Uterus (tissue), 2 donors: ENCODE measurements around the gene HLX.

ENCODE experiments used
- CTCF ChIP-seq, 4 experiments: fragments of 200-600 bp in 2 of 4; fragments of 450-650 bp in 2 of 4; sonication (generic) in 2 of 4; IDR thresholded peaks; one replicate each; pipeline ENCODE4 v1.5.1; 2016 to 2019; ENCODE audit warnings: antibody characterized with exemption in 4 of 4, mild to moderate bottlenecking in 2 of 4, moderate library complexity in 1 of 4
- POLR2A ChIP-seq, 2 donors: fragments of 450-650 bp; IDR thresholded peaks; one replicate each; pipeline ENCODE4 v1.6.1; 2016; ENCODE audit warnings: antibody characterized with exemption in 2 of 2, mild to moderate bottlenecking in 1 of 2, moderate library complexity in 1 of 2

- TF ChIP-seq CTCF (IDR thresholded peaks at IDR 0.05) (no peak), POLR2A (IDR thresholded peaks at IDR 0.05) (no peak)
Observed at GRCh38 chr1:220900842-220901241, 21.6 kb downstream of the HLX start.
